ENCODE results near the gene RPS6KA3. TPM values are rescaled to one million over a fixed set of nuclear protein-coding genes. Genes with fewer than 3 reads are reported as not detected.
A peak's percentile ranks its signal among the peaks of the same experiment; 100 is the strongest.

Gene RPS6KA3
- total and polyA plus RNA-seq, 9 of the 15 experiments (the other 6 are each of a cell fraction or from before 2014, with no cell fraction given) = 10.9 to 61.9 (median 37.4) TPM

GRCh38 chrX:20265221-20265725 is 1.4 kb downstream of the RPS6KA3 start (continued):
- TF ChIP-seq KAT7 (CRISPR knock-in tag; IDR thresholded peaks at IDR 0.05; ENCODE audit: borderline replicate concordance) (0 out of 2 replicates have a peak, but pooled peaks have one; percentile 43), MYC (IDR thresholded peaks at IDR 0.05; ENCODE audit: low read depth, low read length) (peak; percentile 53; the same call in 1 of the 2 replicates), MYC (CRISPR knock-in tag; IDR thresholded peaks at IDR 0.05; ENCODE audit: borderline replicate concordance, low read depth) (no peak), NCOR1 (IDR thresholded peaks at IDR 0.05) (peak; percentile 57; the same call in 1 of the 2 replicates), PATZ1 (CRISPR knock-in tag; IDR thresholded peaks at IDR 0.05; ENCODE audit: borderline replicate concordance) (no peak), HDAC6 (IDR thresholded peaks at IDR 0.05; ENCODE audit: low read depth, low read length) (no peak), ETV6 (IDR thresholded peaks at IDR 0.05; ENCODE audit: borderline replicate concordance in 1 of 2, low read depth in 2 of 2, low read length in 1 of 2) (no peak), ETV6 (CRISPR knock-in tag; IDR thresholded peaks at IDR 0.05; ENCODE audit: borderline replicate concordance) (no peak), STAG1 (CRISPR knock-in tag; IDR thresholded peaks at IDR 0.05; ENCODE audit: borderline replicate concordance) (no peak), MLLT1 (IDR thresholded peaks at IDR 0.05) (no peak), PRDM10 (IDR thresholded peaks at IDR 0.05; ENCODE audit: partially characterized antibody) (peak; percentile 33), KDM1A (IDR thresholded peaks at IDR 0.05) (peak; percentile 48 to 66), ZEB2 (IDR thresholded peaks at IDR 0.05) (no peak), ZZZ3 (IDR thresholded peaks at IDR 0.05) (no peak), POLR2AphosphoS5 (IDR thresholded peaks at IDR 0.05; ENCODE audit: control insufficient read depth, insufficient read depth, low read depth, low read length) (peak; percentile 77), ZBTB12 (CRISPR knock-in tag; IDR thresholded peaks at IDR 0.05) (0 out of 2 replicates have a peak, but pooled peaks have one; percentile 15), CCNT2 (IDR thresholded peaks at IDR 0.05; ENCODE audit: borderline replicate concordance, extremely low read depth, insufficient read length, low read depth, low read length) (peak; percentile 61), ARID1B (IDR thresholded peaks at IDR 0.05) (peak; percentile 80), PTBP1 (IDR thresholded peaks at IDR 0.05; ENCODE audit: low read depth, low read length) (no peak), FOXK1 (CRISPR knock-in tag; IDR thresholded peaks at IDR 0.05; ENCODE audit: borderline replicate concordance) (no peak), EGR1 (conservative IDR thresholded peaks at IDR 0.05) (peak; percentile 98)
